Measurements from ENCODE around the gene OR2B6.

The OR2B6 gene

GRCh38 chr6:28004350-28005151 is 47.5 kb downstream of the OR2B6 start:
- Histone ChIP-seq H3K4me3 (replicated peaks; ENCODE audit: low read depth, low read length) (no peak overlapping the region), H3K27me3 (replicated peaks; ENCODE audit: control insufficient read depth, insufficient read depth, low read length) (no peaks in the 10 kb centered on the region), H3K36me3 (ENCODE audit: control insufficient read depth, insufficient read depth, low read length) (no peaks in the 10 kb centered on the region)
- no peak for DNase-seq (ENCODE audit: extremely low read depth, insufficient read length)
- TF ChIP-seq CTCF (IDR thresholded peaks at IDR 0.05; ENCODE audit: insufficient read depth, low read length, poor library complexity, severe bottlenecking): no peak

- Histone ChIP-seq H3K4me3 (replicated peaks; ENCODE audit: low read depth, low read length) (no peak overlapping the region), H3K36me3 (ENCODE audit: control insufficient read depth, insufficient read depth, low read length) (no peaks in the 10 kb centered on the region), H3K27me3 (replicated peaks; ENCODE audit: control insufficient read depth, insufficient read depth, low read length) (no peaks in the 10 kb centered on the region)
- DNase-seq (ENCODE audit: extremely low read depth, insufficient read length): no peak
- no peak for TF ChIP-seq CTCF (IDR thresholded peaks at IDR 0.05; ENCODE audit: insufficient read depth, low read length, poor library complexity, severe bottlenecking)
Measured at GRCh38 chr6:28005152-28005890, 48.3 kb downstream of the OR2B6 start.

GRCh38 chr6:28005975-28006374 is 48.9 kb downstream of the OR2B6 start:
- no peak for TF ChIP-seq CTCF (IDR thresholded peaks at IDR 0.05; ENCODE audit: insufficient read depth, low read length, poor library complexity, severe bottlenecking)
- no peak overlapping the region for H3K4me3 ChIP-seq (replicated peaks; ENCODE audit: low read depth, low read length)
- no peak for DNase-seq (ENCODE audit: extremely low read depth, insufficient read length)
- no peaks in the 10 kb centered on the region for H3K27me3 ChIP-seq (replicated peaks; ENCODE audit: control insufficient read depth, insufficient read depth, low read length)
- no peaks in the 10 kb centered on the region for H3K36me3 ChIP-seq (ENCODE audit: control insufficient read depth, insufficient read depth, low read length)

Data from GM06990 (cell line).